H9 (cell line): ENCODE measurements around the gene ALDH1A3. TPM values are rescaled to one million over a fixed set of nuclear protein-coding genes. Genes with fewer than 3 reads are reported as not detected.

Source experiments
- DNase-seq: peaks from one replicate; pipeline ENCODE4 v3.0.0-alpha.2; 2017
- H2AFZ ChIP-seq: one replicate; pipeline ENCODE4 v1.6.1; 2013; ENCODE audit warnings: mild to moderate bottlenecking, low read length, control low read depth, moderate library complexity
- H2AK5ac ChIP-seq: 2 replicates; pipeline ENCODE4 v1.6.1; 2013; ENCODE audit warnings: low read length, control low read depth, mixed read lengths; ENCODE audit not compliant: insufficient read length
- H2BK120ac ChIP-seq: one replicate; pipeline ENCODE4 v1.6.1; 2013; ENCODE audit warnings: low read depth, mild to moderate bottlenecking, low read length, control low read depth, inconsistent platforms; ENCODE audit not compliant: poor library complexity, severe bottlenecking
- H2BK12ac ChIP-seq: 2 replicates; pipeline ENCODE4 v1.6.1; 2013; ENCODE audit warnings: low read length, control low read depth, mixed read lengths, low read depth; ENCODE audit not compliant: insufficient read length
- H2BK15ac ChIP-seq: 2 replicates; pipeline ENCODE4 v1.6.1; 2013; ENCODE audit warnings: low read depth, low read length, control low read depth
- H2BK20ac ChIP-seq: one replicate; pipeline ENCODE4 v1.6.1; 2013; ENCODE audit warnings: low read depth, mild to moderate bottlenecking, low read length, control low read depth, inconsistent platforms; ENCODE audit not compliant: poor library complexity, severe bottlenecking
- H2BK5ac ChIP-seq: 2 replicates; pipeline ENCODE4 v1.6.1; 2013; ENCODE audit warnings: low read length, control low read depth, mixed read lengths; ENCODE audit not compliant: insufficient read length
- H3K14ac ChIP-seq: 2 replicates; pipeline ENCODE4 v1.6.1; 2013; ENCODE audit warnings: low read length, control low read depth; ENCODE audit not compliant: insufficient read depth
- H3K18ac ChIP-seq: 2 replicates; pipeline ENCODE4 v1.6.1; 2013; ENCODE audit warnings: low read depth, mild to moderate bottlenecking, mixed read lengths, low read length, control low read depth; ENCODE audit not compliant: insufficient read length
- H3K23ac ChIP-seq: 2 replicates; pipeline ENCODE4 v1.6.1; 2013; ENCODE audit warnings: low read length, control low read depth, mixed read lengths, low read depth; ENCODE audit not compliant: insufficient read length
- H3K23me2 ChIP-seq: 2 replicates; pipeline ENCODE4 v1.6.1; 2013; ENCODE audit warnings: low read depth, mild to moderate bottlenecking, mixed read lengths, low read length, control low read depth; ENCODE audit not compliant: insufficient read length, poor library complexity, severe bottlenecking
- H3K27ac ChIP-seq: 2 replicates; pipeline ENCODE4 v1.5.1; 2013; ENCODE audit warnings: low read length, control low read depth, mixed read lengths, low read depth; ENCODE audit not compliant: insufficient read length
- H3K27me3 ChIP-seq: 2 replicates; pipeline ENCODE4 v1.6.1; 2013; ENCODE audit warnings: low read length, control low read depth, inconsistent platforms; ENCODE audit not compliant: insufficient read depth
- H3K4ac ChIP-seq: 2 replicates; pipeline ENCODE4 v1.6.1; 2013; ENCODE audit warnings: low read depth, mild to moderate bottlenecking, control low read depth, inconsistent platforms, low read length, moderate library complexity
- H3K4me1 ChIP-seq: 2 replicates; pipeline ENCODE4 v1.6.1; 2013; ENCODE audit warnings: low read length, control low read depth, inconsistent platforms; ENCODE audit not compliant: insufficient read depth
- H3K4me2 ChIP-seq: 2 replicates; pipeline ENCODE4 v1.6.1; 2013; ENCODE audit warnings: low read length, control low read depth, mixed read lengths; ENCODE audit not compliant: insufficient read length, insufficient read depth
- H3K56ac ChIP-seq: 2 replicates; pipeline ENCODE4 v1.6.1; 2013; ENCODE audit warnings: low read depth, mild to moderate bottlenecking, mixed read lengths, low read length, control low read depth; ENCODE audit not compliant: insufficient read length
- H3K79me1 ChIP-seq: 2 replicates; pipeline ENCODE4 v1.6.1; 2013; ENCODE audit warnings: low read depth, mild to moderate bottlenecking, moderate library complexity, low read length, control low read depth, inconsistent platforms; ENCODE audit not compliant: insufficient read depth, poor library complexity, severe bottlenecking
- H3K79me2 ChIP-seq: 2 replicates; pipeline ENCODE4 v1.6.1; 2013; ENCODE audit warnings: low read length, control low read depth, inconsistent platforms; ENCODE audit not compliant: insufficient read depth
- H3K9ac ChIP-seq: 2 replicates; pipeline ENCODE4 v1.6.1; 2013; ENCODE audit warnings: low read length, control low read depth, mixed read lengths; ENCODE audit not compliant: insufficient read length; ENCODE audit errors: extremely low read depth
- H3K9me3 ChIP-seq: one replicate; pipeline ENCODE4 v1.6.1; 2013; ENCODE audit warnings: low read depth, low read length, inconsistent platforms; ENCODE audit not compliant: control insufficient read depth
- H3T11ph ChIP-seq: one replicate; pipeline ENCODE4 v1.6.1; 2013; ENCODE audit warnings: mild to moderate bottlenecking, low read length, control low read depth, inconsistent platforms
- H4K20me1 ChIP-seq: one replicate; pipeline ENCODE4 v1.6.1; 2013; ENCODE audit not compliant: control insufficient read depth, insufficient read length, insufficient read depth
- H4K5ac ChIP-seq: 2 replicates; pipeline ENCODE4 v1.6.1; 2013; ENCODE audit warnings: low read depth, mild to moderate bottlenecking, mixed read lengths, low read length, control low read depth; ENCODE audit not compliant: insufficient read length
- H4K8ac ChIP-seq: replicated peaks from 2 replicates; pipeline ENCODE4 v1.6.1; 2013; ENCODE audit warnings: low read length, control low read depth, mixed read lengths, low read depth; ENCODE audit not compliant: insufficient read length
- H4K91ac ChIP-seq: 2 replicates; pipeline ENCODE4 v1.6.1; 2013; ENCODE audit warnings: low read depth, mild to moderate bottlenecking, moderate library complexity, mixed read lengths, low read length, control low read depth; ENCODE audit not compliant: insufficient read length
- H3K27ac Mint-ChIP-seq, 3 experiments: 2 replicates in 2 of 3; 3 replicates in 1 of 3; pipeline ENCODE4 v1.8.0; 2020 to 2021; ENCODE audit warnings: mixed read lengths in 3 of 3, mild to moderate bottlenecking in 1 of 3, moderate library complexity in 1 of 3
- H3K27me3 Mint-ChIP-seq: 2 replicates; pipeline ENCODE4 v1.8.0; 2021; ENCODE audit warnings: low read depth, mild to moderate bottlenecking, moderate library complexity, mixed read lengths
- H3K36me3 Mint-ChIP-seq, 3 experiments: 2 replicates in 2 of 3; 3 replicates in 1 of 3; pipeline ENCODE4 v1.8.0; 2020 to 2021; ENCODE audit warnings: low read depth in 3 of 3, mixed read lengths in 3 of 3; ENCODE audit not compliant: insufficient read depth in 1 of 3
- H3K4me1 Mint-ChIP-seq, 2 experiments: 2 replicates each; pipeline ENCODE4 v1.8.0; 2020; ENCODE audit warnings: mixed read lengths in 2 of 2
- H3K4me3 Mint-ChIP-seq, 2 experiments: 2 replicates in 1 of 2; 3 replicates in 1 of 2; pipeline ENCODE4 v1.8.0; 2020 to 2021; ENCODE audit warnings: mild to moderate bottlenecking in 2 of 2, mixed read lengths in 2 of 2, moderate library complexity in 1 of 2
- H3K9me3 Mint-ChIP-seq, 2 experiments: 2 replicates in 1 of 2; 3 replicates in 1 of 2; pipeline ENCODE4 v1.8.0; 2020; ENCODE audit warnings: mild to moderate bottlenecking in 2 of 2, mixed read lengths in 2 of 2, moderate library complexity in 1 of 2
- WGBS: extraction: QIAGEN DNeasy Blood & Tissue Kit; methylation state at CpG from one replicate; pipeline ENCODE4 v1.1.7; 2013; ENCODE audit warnings: missing lambda C conversion rate, low lambda C conversion rate, mixed read lengths; ENCODE audit not compliant: insufficient read length; ENCODE audit errors: extremely low coverage; 5-methylcytosine and 5-hydroxymethylcytosine counted together
- total RNA-seq: library from RNA; stranded (reverse); gene quantifications from 2 replicates; pipeline ENCODE4 v1.2.1, GENCODE V29; 2021
- TF ChIP-seq, protein P1 (sequence below): fragments of 200-600 bp; sonication (generic); conservative IDR thresholded peaks from 3 replicates; pipeline ENCODE4 v1.8.0; 2021; ENCODE audit warnings: antibody characterized with exemption, mild to moderate bottlenecking

Gene ALDH1A3
- total RNA-seq, 1 experiment from 2014 or later, result 9.2 TPM

DNA sequence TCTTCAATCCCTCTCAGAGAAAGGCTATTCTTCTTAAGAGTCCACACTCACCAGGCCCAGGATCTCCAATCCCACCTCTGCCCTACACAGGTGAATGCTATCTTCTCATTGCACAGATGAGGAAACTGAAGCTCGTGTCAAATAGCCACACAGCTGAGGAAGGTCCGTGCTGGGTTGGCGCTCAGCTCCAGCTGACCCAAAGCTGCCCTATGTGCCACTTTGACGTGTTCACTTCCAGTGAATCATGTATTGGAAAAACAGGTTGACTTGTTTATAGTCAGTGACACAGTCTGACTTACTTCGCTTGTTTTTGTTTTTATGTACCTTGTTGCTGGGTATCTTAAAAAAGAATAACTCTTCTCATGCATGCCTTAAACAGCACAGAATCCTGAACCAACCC is 32.4 kb upstream of the ALDH1A3 start:
- Histone ChIP-seq H2BK12ac (no peak overlapping the region), H2AFZ (no peak overlapping the region), H3K4me2 (no peak overlapping the region), H3K23me2 (no peaks in the 10 kb centered on the region), H3K4ac (no peak overlapping the region), H2BK15ac (no peak overlapping the region), H2BK20ac (no peak overlapping the region), H3K79me2 (no peaks in the 10 kb centered on the region), H3K4me1 (no peaks in the 10 kb centered on the region), H3K9ac (no peak overlapping the region), H3K23ac (no peak overlapping the region), H4K5ac (no peak overlapping the region), H3K56ac (no peak overlapping the region), H3K27me3 (no peaks in the 10 kb centered on the region), H3K79me1 (no peaks in the 10 kb centered on the region), H2BK5ac (no peak overlapping the region), H3K9me3 (no peaks in the 10 kb centered on the region), H4K8ac (no peak overlapping the region), H3K14ac (no peak overlapping the region), H4K91ac (no peak overlapping the region), H3K27ac (no peak overlapping the region), H4K20me1 (no peaks in the 10 kb centered on the region), H3K18ac (no peak overlapping the region), H2AK5ac (no peak overlapping the region), H2BK120ac (no peak overlapping the region), H3T11ph (no peak overlapping the region)
- no peaks in the 10 kb centered on the region; a peak in 1 of 5 replicates for H3K9me3 Mint-ChIP-seq
- no CpG with 5 or more reads among the region's 5 CpGs for WGBS
- peaks cover 0 to 2% (median 0%) of the 10 kb centered on the region in 3 experiments; a peak in 1 of 7 replicates for H3K36me3 Mint-ChIP-seq
- no peak for DNase-seq
- H3K4me1 Mint-ChIP-seq, result no peaks in the 10 kb centered on the region
- H3K4me3 Mint-ChIP-seq, result no peak overlapping the region
- H3K27me3 Mint-ChIP-seq, result peaks cover 19% of the 10 kb centered on the region
- H3K27ac Mint-ChIP-seq, result no peak overlapping the region
- TF ChIP-seq, protein P1, sequence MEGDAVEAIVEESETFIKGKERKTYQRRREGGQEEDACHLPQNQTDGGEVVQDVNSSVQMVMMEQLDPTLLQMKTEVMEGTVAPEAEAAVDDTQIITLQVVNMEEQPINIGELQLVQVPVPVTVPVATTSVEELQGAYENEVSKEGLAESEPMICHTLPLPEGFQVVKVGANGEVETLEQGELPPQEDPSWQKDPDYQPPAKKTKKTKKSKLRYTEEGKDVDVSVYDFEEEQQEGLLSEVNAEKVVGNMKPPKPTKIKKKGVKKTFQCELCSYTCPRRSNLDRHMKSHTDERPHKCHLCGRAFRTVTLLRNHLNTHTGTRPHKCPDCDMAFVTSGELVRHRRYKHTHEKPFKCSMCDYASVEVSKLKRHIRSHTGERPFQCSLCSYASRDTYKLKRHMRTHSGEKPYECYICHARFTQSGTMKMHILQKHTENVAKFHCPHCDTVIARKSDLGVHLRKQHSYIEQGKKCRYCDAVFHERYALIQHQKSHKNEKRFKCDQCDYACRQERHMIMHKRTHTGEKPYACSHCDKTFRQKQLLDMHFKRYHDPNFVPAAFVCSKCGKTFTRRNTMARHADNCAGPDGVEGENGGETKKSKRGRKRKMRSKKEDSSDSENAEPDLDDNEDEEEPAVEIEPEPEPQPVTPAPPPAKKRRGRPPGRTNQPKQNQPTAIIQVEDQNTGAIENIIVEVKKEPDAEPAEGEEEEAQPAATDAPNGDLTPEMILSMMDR, result no peak
